GM23338 (cell line): ENCODE measurements around the gene BCOR. TPM values are rescaled to one million over a fixed set of nuclear protein-coding genes. Genes with fewer than 3 reads are reported as not detected.

Source experiments
- ATAC-seq: fragments of 200-7000 bp; cut with Tn5 transposase; 3 replicates; pipeline ENCODE4 v1.9.1; 2020
- DNase-seq: peaks from one replicate; pipeline ENCODE4 v3.0.0-alpha.2; 2015; ENCODE audit warnings: low spot score
- H2AFZ ChIP-seq: fragments of 200-600 bp; sonication (generic); 2 replicates; pipeline ENCODE4 v1.8.0; 2016; ENCODE audit warnings: antibody characterized with exemption, mild to moderate bottlenecking, moderate library complexity
- H3F3A ChIP-seq: fragments of 200-600 bp; sonication (generic); replicated peaks from 2 replicates; pipeline ENCODE4 v1.8.0; 2017; ENCODE audit warnings: antibody characterized with exemption, mixed run types, low read depth
- H3K27ac ChIP-seq: fragments of 200-600 bp; sonication (generic); 2 replicates; pipeline ENCODE4 v1.6.1; 2016; ENCODE audit warnings: low read depth
- H3K27me3 ChIP-seq: fragments of 200-600 bp; sonication (generic); 2 replicates; pipeline ENCODE4 v1.8.0; 2016; ENCODE audit warnings: mild to moderate bottlenecking, mixed run types, moderate library complexity; ENCODE audit not compliant: insufficient read depth
- H3K36me3 ChIP-seq: fragments of 200-600 bp; sonication (generic); 2 replicates; pipeline ENCODE4 v1.8.0; 2016; ENCODE audit warnings: mild to moderate bottlenecking; ENCODE audit not compliant: insufficient read depth
- H3K4me1 ChIP-seq: fragments of 200-600 bp; sonication (generic); 2 replicates; pipeline ENCODE4 v1.8.0; 2016; ENCODE audit warnings: mild to moderate bottlenecking, moderate library complexity; ENCODE audit not compliant: insufficient read depth
- H3K4me2 ChIP-seq: fragments of 200-600 bp; sonication (generic); 2 replicates; pipeline ENCODE4 v1.7.1; 2017; ENCODE audit warnings: mixed run types
- H3K4me3 ChIP-seq: fragments of 200-600 bp; sonication (generic); 2 replicates; pipeline ENCODE4 v1.6.1; 2016; ENCODE audit warnings: mixed run types
- H3K79me2 ChIP-seq: fragments of 200-600 bp; sonication (generic); replicated peaks from 2 replicates; pipeline ENCODE4 v1.8.0; 2017; ENCODE audit warnings: mild to moderate bottlenecking; ENCODE audit not compliant: insufficient read depth
- H3K9me2 ChIP-seq: fragments of 200-600 bp; sonication (generic); 2 replicates; pipeline ENCODE4 v1.8.0; 2017; ENCODE audit not compliant: insufficient read depth
- H4K20me1 ChIP-seq: fragments of 200-600 bp; sonication (generic); replicated peaks from 2 replicates; pipeline ENCODE4 v1.8.0; 2017; ENCODE audit warnings: mild to moderate bottlenecking; ENCODE audit not compliant: insufficient read depth
- H3K27ac Mint-ChIP-seq: 2 replicates; pipeline ENCODE4 v1.8.0; 2020; ENCODE audit warnings: inconsistent platforms, mild to moderate bottlenecking, moderate library complexity, mixed read lengths
- H3K27me3 Mint-ChIP-seq: 3 replicates; pipeline ENCODE4 v1.8.0; 2022; ENCODE audit warnings: low read depth, mild to moderate bottlenecking, moderate library complexity, mixed read lengths, inconsistent platforms; ENCODE audit not compliant: insufficient read depth, poor library complexity
- H3K36me3 Mint-ChIP-seq: 3 replicates; pipeline ENCODE4 v1.8.0; 2021; ENCODE audit warnings: low read depth, mild to moderate bottlenecking, inconsistent platforms, moderate library complexity, mixed read lengths
- H3K4me1 Mint-ChIP-seq: 3 replicates; pipeline ENCODE4 v1.8.0; 2020; ENCODE audit warnings: mild to moderate bottlenecking, inconsistent platforms, mixed read lengths
- H3K4me3 Mint-ChIP-seq: 3 replicates; pipeline ENCODE4 v1.8.0; 2021; ENCODE audit warnings: moderate library complexity, mild to moderate bottlenecking, inconsistent platforms, mixed read lengths
- H3K9me3 Mint-ChIP-seq: 3 replicates; pipeline ENCODE4 v1.8.0; 2020; ENCODE audit warnings: moderate library complexity, mild to moderate bottlenecking, inconsistent platforms, mixed read lengths
- CREB1 ChIP-seq: fragments of 250-450 bp; sonication (Bioruptor Pico); IDR thresholded peaks from 2 replicates; pipeline ENCODE4 v1.5.0; 2020; ENCODE audit warnings: low read depth, mild to moderate bottlenecking, moderate library complexity
- EZH2 ChIP-seq: fragments of 200-600 bp; sonication (generic); IDR thresholded peaks from one replicate; pipeline ENCODE4 v1.8.0; 2017; ENCODE audit warnings: antibody characterized with exemption, mild to moderate bottlenecking, low read depth; ENCODE audit not compliant: unreplicated experiment
- EZH2phosphoT487 ChIP-seq: fragments of 200-600 bp; sonication (generic); IDR thresholded peaks from one replicate; pipeline ENCODE4 v1.8.1; 2018; ENCODE audit warnings: antibody characterized with exemption; ENCODE audit not compliant: unreplicated experiment
- STAT1 ChIP-seq: IDR thresholded peaks from one replicate; pipeline ENCODE4 v1.6.1; 2016; ENCODE audit warnings: antibody characterized with exemption; ENCODE audit not compliant: unreplicated experiment
- ZNF114 ChIP-seq: fragments of 250-450 bp; sonication (Bioruptor Pico); IDR thresholded peaks from 2 replicates; pipeline ENCODE4 v1.5.0; 2020; ENCODE audit warnings: mild to moderate bottlenecking, moderate library complexity
- polyA plus RNA-seq: library from polyadenylated mRNA; unstranded; fragments of >200 nt; fragmentation: Nextera tagmentation; extraction: Ambion mirVana; gene quantifications from 2 replicates; pipeline ENCODE4 v1.2.1, GENCODE V29; 2016
- total RNA-seq: library from RNA; depleted of rRNA; stranded (reverse); fragments of >200 nt; shearing (Covaris generic); gene quantifications from 2 replicates; pipeline ENCODE4 v1.2.3, GENCODE V29; 2014
- TF ChIP-seq, protein P1 (sequence below), 2 experiments: fragments of 200-600 bp in 1 of 2; sonication (generic) in 1 of 2; conservative IDR thresholded peaks; 2 replicates each; pipeline versions ENCODE4 v1.5.1 to v1.6.1; 2016 to 2017; ENCODE audit warnings: antibody characterized with exemption in 2 of 2, low read depth in 2 of 2, mild to moderate bottlenecking in 2 of 2, moderate library complexity in 1 of 2
- TF ChIP-seq, protein P2 (sequence below): IDR thresholded peaks from one replicate; pipeline ENCODE4 v1.6.1; 2018; ENCODE audit warnings: antibody characterized with exemption; ENCODE audit not compliant: unreplicated experiment

The BCOR gene
- total and polyA plus RNA-seq, 2 experiments from 2014 or later, result 25.5 to 60.8 TPM

- H3K27me3 ChIP-seq, result peaks cover 89% of the 10 kb centered on the region
- Mint-ChIP-seq H3K27ac (no peak overlapping the region), H3K27me3 (peaks cover 65% of the 10 kb centered on the region), H3K9me3 (peaks cover 2% of the 10 kb centered on the region; the same call in 1 of the 3 replicates), H3K4me1 (peaks cover 38% of the 10 kb centered on the region), H3K4me3 (peak overlapping the region; percentile 61), H3K36me3 (no peaks in the 10 kb centered on the region)
- DNase-seq (no peak), ATAC-seq (no peak)
- no peaks in the 10 kb centered on the region for H4K20me1 ChIP-seq
- H3K4me2 ChIP-seq, result peak overlapping the region; percentile 66; the same call in 1 of the 2 replicates
- H3K36me3 ChIP-seq, result no peaks in the 10 kb centered on the region
- 0 out of 2 replicates have a peak overlapping the region, but pooled peaks have one; percentile 54 for H3K4me3 ChIP-seq
- H3K9me2 ChIP-seq, result no peaks in the 10 kb centered on the region
- H3F3A ChIP-seq, result no peaks in the 10 kb centered on the region; the same call in 1 of the 2 replicates
- H3K27ac ChIP-seq, result no peak overlapping the region
- H3K4me1 ChIP-seq, result peaks cover 15% of the 10 kb centered on the region; the same call in 1 of the 2 replicates
- TF ChIP-seq STAT1 (no peak), EZH2phosphoT487 (no peak), EZH2 (peak; percentile 63), CREB1 (CRISPR knock-in tag) (no peak), ZNF114 (CRISPR knock-in tag) (no peak)
- TF ChIP-seq, protein P1, sequence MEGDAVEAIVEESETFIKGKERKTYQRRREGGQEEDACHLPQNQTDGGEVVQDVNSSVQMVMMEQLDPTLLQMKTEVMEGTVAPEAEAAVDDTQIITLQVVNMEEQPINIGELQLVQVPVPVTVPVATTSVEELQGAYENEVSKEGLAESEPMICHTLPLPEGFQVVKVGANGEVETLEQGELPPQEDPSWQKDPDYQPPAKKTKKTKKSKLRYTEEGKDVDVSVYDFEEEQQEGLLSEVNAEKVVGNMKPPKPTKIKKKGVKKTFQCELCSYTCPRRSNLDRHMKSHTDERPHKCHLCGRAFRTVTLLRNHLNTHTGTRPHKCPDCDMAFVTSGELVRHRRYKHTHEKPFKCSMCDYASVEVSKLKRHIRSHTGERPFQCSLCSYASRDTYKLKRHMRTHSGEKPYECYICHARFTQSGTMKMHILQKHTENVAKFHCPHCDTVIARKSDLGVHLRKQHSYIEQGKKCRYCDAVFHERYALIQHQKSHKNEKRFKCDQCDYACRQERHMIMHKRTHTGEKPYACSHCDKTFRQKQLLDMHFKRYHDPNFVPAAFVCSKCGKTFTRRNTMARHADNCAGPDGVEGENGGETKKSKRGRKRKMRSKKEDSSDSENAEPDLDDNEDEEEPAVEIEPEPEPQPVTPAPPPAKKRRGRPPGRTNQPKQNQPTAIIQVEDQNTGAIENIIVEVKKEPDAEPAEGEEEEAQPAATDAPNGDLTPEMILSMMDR (conservative IDR thresholded peaks at IDR 0.05; ENCODE audit: low read depth in 2 of 2), result no peak
- TF ChIP-seq, protein P2, sequence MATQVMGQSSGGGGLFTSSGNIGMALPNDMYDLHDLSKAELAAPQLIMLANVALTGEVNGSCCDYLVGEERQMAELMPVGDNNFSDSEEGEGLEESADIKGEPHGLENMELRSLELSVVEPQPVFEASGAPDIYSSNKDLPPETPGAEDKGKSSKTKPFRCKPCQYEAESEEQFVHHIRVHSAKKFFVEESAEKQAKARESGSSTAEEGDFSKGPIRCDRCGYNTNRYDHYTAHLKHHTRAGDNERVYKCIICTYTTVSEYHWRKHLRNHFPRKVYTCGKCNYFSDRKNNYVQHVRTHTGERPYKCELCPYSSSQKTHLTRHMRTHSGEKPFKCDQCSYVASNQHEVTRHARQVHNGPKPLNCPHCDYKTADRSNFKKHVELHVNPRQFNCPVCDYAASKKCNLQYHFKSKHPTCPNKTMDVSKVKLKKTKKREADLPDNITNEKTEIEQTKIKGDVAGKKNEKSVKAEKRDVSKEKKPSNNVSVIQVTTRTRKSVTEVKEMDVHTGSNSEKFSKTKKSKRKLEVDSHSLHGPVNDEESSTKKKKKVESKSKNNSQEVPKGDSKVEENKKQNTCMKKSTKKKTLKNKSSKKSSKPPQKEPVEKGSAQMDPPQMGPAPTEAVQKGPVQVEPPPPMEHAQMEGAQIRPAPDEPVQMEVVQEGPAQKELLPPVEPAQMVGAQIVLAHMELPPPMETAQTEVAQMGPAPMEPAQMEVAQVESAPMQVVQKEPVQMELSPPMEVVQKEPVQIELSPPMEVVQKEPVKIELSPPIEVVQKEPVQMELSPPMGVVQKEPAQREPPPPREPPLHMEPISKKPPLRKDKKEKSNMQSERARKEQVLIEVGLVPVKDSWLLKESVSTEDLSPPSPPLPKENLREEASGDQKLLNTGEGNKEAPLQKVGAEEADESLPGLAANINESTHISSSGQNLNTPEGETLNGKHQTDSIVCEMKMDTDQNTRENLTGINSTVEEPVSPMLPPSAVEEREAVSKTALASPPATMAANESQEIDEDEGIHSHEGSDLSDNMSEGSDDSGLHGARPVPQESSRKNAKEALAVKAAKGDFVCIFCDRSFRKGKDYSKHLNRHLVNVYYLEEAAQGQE, result no peak
- no peak overlapping the region for H2AFZ ChIP-seq
- H3K79me2 ChIP-seq, result no peaks in the 10 kb centered on the region
Measured at GRCh38 chrX:40011322-40012038, 86.3 kb downstream of the BCOR start.
